ENCODE measurements around the gene NOL9.

Gene NOL9

GRCh38 chr1:6512908-6513280 lies 41.4 kb downstream of the NOL9 start:
- TF ChIP-seq CTCF (IDR thresholded peaks at IDR 0.05; ENCODE audit: low read depth, low read length), result no peak
- no peaks in the 10 kb centered on the region for H3K36me3 ChIP-seq
- no peak overlapping the region for H3K4me3 ChIP-seq (ENCODE audit: low read depth, low read length)
- DNase-seq, result no peak
- peaks cover 27% of the 10 kb centered on the region for H3K4me1 ChIP-seq
- no peaks in the 10 kb centered on the region for H3K9me3 ChIP-seq
- no peaks in the 10 kb centered on the region for H3K27me3 ChIP-seq

- Histone ChIP-seq H3K4me3 (ENCODE audit: low read depth, low read length) (no peak overlapping the region), H3K4me1 (peaks cover 32% of the 10 kb centered on the region), H3K27me3 (no peaks in the 10 kb centered on the region), H3K36me3 (no peaks in the 10 kb centered on the region), H3K9me3 (no peaks in the 10 kb centered on the region)
- no peak for DNase-seq
- no peak for TF ChIP-seq CTCF (IDR thresholded peaks at IDR 0.05; ENCODE audit: low read depth, low read length)
Measured at GRCh38 chr1:6512245-6512907, 41.9 kb downstream of the NOL9 start.

- H3K4me3 ChIP-seq (ENCODE audit: low read depth, low read length), result no peak overlapping the region
- no peak for TF ChIP-seq CTCF (IDR thresholded peaks at IDR 0.05; ENCODE audit: low read depth, low read length)
- no peaks in the 10 kb centered on the region for H3K9me3 ChIP-seq
- H3K27me3 ChIP-seq, result no peaks in the 10 kb centered on the region
- H3K4me1 ChIP-seq, result peaks cover 34% of the 10 kb centered on the region
- no peak for DNase-seq
- no peaks in the 10 kb centered on the region for H3K36me3 ChIP-seq
Measured at GRCh38 chr1:6511561-6512244, 42.6 kb downstream of the NOL9 start.

GRCh38 chr1:6511056-6511455 lies 43.3 kb downstream of the NOL9 start:
- H3K4me1 ChIP-seq, result peaks cover 34% of the 10 kb centered on the region
- no peak for TF ChIP-seq CTCF (IDR thresholded peaks at IDR 0.05; ENCODE audit: low read depth, low read length)

GRCh38 chr1:6510493-6510892 lies 43.8 kb downstream of the NOL9 start:
- Histone ChIP-seq H3K36me3 (no peaks in the 10 kb centered on the region), H3K4me1 (peaks cover 34% of the 10 kb centered on the region), H3K27me3 (no peaks in the 10 kb centered on the region), H3K9me3 (no peaks in the 10 kb centered on the region), H3K4me3 (ENCODE audit: low read depth, low read length) (no peak overlapping the region)
- TF ChIP-seq CTCF (IDR thresholded peaks at IDR 0.05; ENCODE audit: low read depth, low read length), result no peak
- DNase-seq, result no peak

More at GRCh38 chr1:6511056-6511455, 43.3 kb downstream of the NOL9 start:
- peak; percentile 62 for DNase-seq
- Histone ChIP-seq H3K27me3 (no peaks in the 10 kb centered on the region), H3K36me3 (no peaks in the 10 kb centered on the region), H3K4me3 (ENCODE audit: low read depth, low read length) (no peak overlapping the region), H3K9me3 (no peaks in the 10 kb centered on the region)

GRCh38 chr1:6509919-6510291 lies 44.4 kb downstream of the NOL9 start:
- peak; percentile 52 for DNase-seq
- H3K4me3 ChIP-seq (ENCODE audit: low read depth, low read length), result no peak overlapping the region
- no peaks in the 10 kb centered on the region for H3K27me3 ChIP-seq
- peaks cover 34% of the 10 kb centered on the region for H3K4me1 ChIP-seq
- no peaks in the 10 kb centered on the region for H3K9me3 ChIP-seq
- TF ChIP-seq CTCF (IDR thresholded peaks at IDR 0.05; ENCODE audit: low read depth, low read length), result no peak
- H3K36me3 ChIP-seq, result no peaks in the 10 kb centered on the region
